SU-DHL-6 (cell line): ENCODE data around the gene NDUFB10.

Experiments used
- H2AFZ ChIP-seq: fragments of 200-600 bp; sonication (generic); 2 replicates; pipeline ENCODE4 v1.6.1; 2014; ENCODE audit warnings: low read depth, mild to moderate bottlenecking, moderate library complexity, mixed read lengths, antibody characterized with exemption, low read length; ENCODE audit not compliant: severe bottlenecking
- H3F3A ChIP-seq: fragments of 200-600 bp; shearing (Covaris generic); 2 replicates; pipeline ENCODE4 v1.6.0; 2016; ENCODE audit warnings: antibody characterized with exemption, mild to moderate bottlenecking; ENCODE audit not compliant: insufficient read depth
- H3K27ac ChIP-seq: fragments of 200-600 bp; sonication (generic); 2 replicates; pipeline ENCODE4 v1.5.1; 2016; ENCODE audit warnings: low read depth, mild to moderate bottlenecking, low read length, moderate library complexity, mixed read lengths
- H3K27me3 ChIP-seq: fragments of 200-600 bp; sonication (generic), shearing (Covaris generic); 2 replicates; pipeline ENCODE4 v1.6.0; 2014; ENCODE audit warnings: mild to moderate bottlenecking, low read length
- H3K36me3 ChIP-seq: fragments of 200-600 bp; sonication (generic); 2 replicates; pipeline ENCODE4 v1.6.1; 2014; ENCODE audit warnings: mild to moderate bottlenecking, low read length, mixed read lengths
- H3K4me2 ChIP-seq: fragments of 300-600, 200-600 bp; shearing (Covaris generic), sonication (generic); 2 replicates; pipeline ENCODE4 v1.6.0; 2014; ENCODE audit warnings: low read length, low read depth, mild to moderate bottlenecking; ENCODE audit not compliant: poor library complexity, severe bottlenecking
- H3K4me3 ChIP-seq: fragments of 200-600 bp; sonication (generic); 2 replicates; pipeline ENCODE4 v1.5.1; 2014; ENCODE audit warnings: antibody characterized with exemption, low read length, mild to moderate bottlenecking, mixed read lengths; ENCODE audit not compliant: insufficient read depth, poor library complexity, severe bottlenecking
- H3K79me2 ChIP-seq: fragments of 200-600 bp; sonication (generic); 2 replicates; pipeline ENCODE4 v1.6.1; 2014; ENCODE audit warnings: mild to moderate bottlenecking, low read length, moderate library complexity; ENCODE audit not compliant: insufficient read depth
- H3K9ac ChIP-seq: fragments of 200-600 bp; sonication (generic); 2 replicates; pipeline ENCODE4 v1.7.0; 2014; ENCODE audit warnings: mild to moderate bottlenecking, low read length
- H3K9me2 ChIP-seq: fragments of 200-600 bp; sonication (generic); replicated peaks from 2 replicates; pipeline ENCODE4 v1.6.1; 2014; ENCODE audit warnings: low read length; ENCODE audit not compliant: insufficient read depth
- H3K9me3 ChIP-seq: fragments of 200-600 bp; sonication (generic); 2 replicates; pipeline ENCODE4 v1.6.1; 2014; ENCODE audit warnings: low read length, mixed read lengths; ENCODE audit not compliant: insufficient read depth
- H4K20me1 ChIP-seq: fragments of 200-600 bp; sonication (generic); 2 replicates; pipeline ENCODE4 v1.6.1; 2014; ENCODE audit warnings: low read depth, mild to moderate bottlenecking, antibody characterized with exemption, low read length, moderate library complexity, mixed read lengths
- CTCF ChIP-seq: fragments of 200-600 bp; sonication (generic); IDR thresholded peaks from one replicate; pipeline ENCODE4 v1.5.1; 2017; ENCODE audit warnings: antibody characterized with exemption, mild to moderate bottlenecking, low read length, moderate library complexity; ENCODE audit not compliant: insufficient read depth, poor library complexity, severe bottlenecking
- EZH2phosphoT487 ChIP-seq: fragments of 200-600 bp; sonication (generic), shearing (Covaris generic); conservative IDR thresholded peaks from 2 replicates; pipeline ENCODE4 v1.6.1; 2018; ENCODE audit warnings: mild to moderate bottlenecking, antibody characterized with exemption, low read length, moderate library complexity, mixed read lengths

NDUFB10 gene

GRCh38 chr16:1947369-1947670 lies 12.0 kb upstream of the NDUFB10 start:
- no peaks in the 10 kb centered on the region for H3K9me2 ChIP-seq
- no peak overlapping the region for H3K4me3 ChIP-seq
- no peaks in the 10 kb centered on the region for H3K9me3 ChIP-seq
- H3K9ac ChIP-seq: no peak overlapping the region
- H3F3A ChIP-seq: no peaks in the 10 kb centered on the region
- no peak overlapping the region for H3K4me2 ChIP-seq
- no peak for TF ChIP-seq EZH2phosphoT487
- TF ChIP-seq CTCF: no peak
- H3K36me3 ChIP-seq: no peaks in the 10 kb centered on the region
- no peak overlapping the region for H2AFZ ChIP-seq
- no peaks in the 10 kb centered on the region for H4K20me1 ChIP-seq
- no peaks in the 10 kb centered on the region for H3K79me2 ChIP-seq
- no peaks in the 10 kb centered on the region for H3K27me3 ChIP-seq
- no peak overlapping the region for H3K27ac ChIP-seq

- no peaks in the 10 kb centered on the region for H3K36me3 ChIP-seq
- no peaks in the 10 kb centered on the region for H3F3A ChIP-seq
- H3K9ac ChIP-seq: no peak overlapping the region
- H4K20me1 ChIP-seq: no peaks in the 10 kb centered on the region
- no peak overlapping the region for H3K27ac ChIP-seq
- no peak for TF ChIP-seq CTCF
- H2AFZ ChIP-seq: no peak overlapping the region
- H3K79me2 ChIP-seq: no peaks in the 10 kb centered on the region
- no peaks in the 10 kb centered on the region for H3K9me3 ChIP-seq
- no peaks in the 10 kb centered on the region for H3K27me3 ChIP-seq
- no peaks in the 10 kb centered on the region for H3K9me2 ChIP-seq
- no peak overlapping the region for H3K4me3 ChIP-seq
- no peak overlapping the region for H3K4me2 ChIP-seq
Observed at GRCh38 chr16:1949507-1949906, 9.8 kb upstream of the NDUFB10 start.

GRCh38 chr16:1950047-1950446 lies 9.3 kb upstream of the NDUFB10 start:
- no peaks in the 10 kb centered on the region for H3K9me3 ChIP-seq
- TF ChIP-seq CTCF: no peak
- no peak for TF ChIP-seq EZH2phosphoT487

GRCh38 chr16:1950559-1950958 lies 8.8 kb upstream of the NDUFB10 start:
- Histone ChIP-seq H3K9ac (no peak overlapping the region), H3K27me3 (no peaks in the 10 kb centered on the region), H3K9me2 (no peaks in the 10 kb centered on the region), H2AFZ (no peak overlapping the region), H3K36me3 (no peaks in the 10 kb centered on the region), H3K79me2 (no peaks in the 10 kb centered on the region), H3K9me3 (no peaks in the 10 kb centered on the region), H3K4me3 (no peak overlapping the region), H3K4me2 (no peak overlapping the region), H4K20me1 (no peaks in the 10 kb centered on the region), H3F3A (no peaks in the 10 kb centered on the region), H3K27ac (no peak overlapping the region)
- TF ChIP-seq CTCF: no peak
- TF ChIP-seq EZH2phosphoT487: no peak

More at GRCh38 chr16:1950047-1950446, 9.3 kb upstream of the NDUFB10 start:
- Histone ChIP-seq H2AFZ (no peak overlapping the region), H3K9ac (no peak overlapping the region), H3K9me2 (no peaks in the 10 kb centered on the region), H3K79me2 (no peaks in the 10 kb centered on the region), H4K20me1 (no peaks in the 10 kb centered on the region), H3K4me3 (no peak overlapping the region), H3K27me3 (no peaks in the 10 kb centered on the region), H3K27ac (no peak overlapping the region), H3K36me3 (no peaks in the 10 kb centered on the region), H3K4me2 (no peak overlapping the region), H3F3A (no peaks in the 10 kb centered on the region)
